Mesothelial cell of epicardium (in vitro differentiated cells): ENCODE results near the gene MRO. TPM values are rescaled to one million over a fixed set of nuclear protein-coding genes. Genes with fewer than 3 reads are reported as not detected.

Experiments
- DNase-seq, 2 experiments: peaks; one replicate each; pipeline ENCODE4 v3.0.0; 2021; ENCODE audit warnings: low spot score in 2 of 2; ENCODE audit not compliant: unreplicated experiment in 2 of 2
- H3K27ac Mint-ChIP-seq: 2 replicates; pipeline ENCODE4 v1.8.0; 2021; ENCODE audit warnings: mixed read lengths
- H3K27me3 Mint-ChIP-seq: 2 replicates; pipeline ENCODE4 v1.8.0; 2021; ENCODE audit warnings: low read depth, mixed read lengths
- H3K36me3 Mint-ChIP-seq: 2 replicates; pipeline ENCODE4 v1.8.0; 2021; ENCODE audit warnings: mixed read lengths
- H3K4me1 Mint-ChIP-seq: 2 replicates; pipeline ENCODE4 v1.8.0; 2021; ENCODE audit warnings: mixed read lengths
- H3K4me3 Mint-ChIP-seq: 2 replicates; pipeline ENCODE4 v1.8.0; 2021; ENCODE audit warnings: mild to moderate bottlenecking, moderate library complexity, mixed read lengths
- H3K9me3 Mint-ChIP-seq: 2 replicates; pipeline ENCODE4 v1.8.0; 2021; ENCODE audit warnings: mixed read lengths
- CTCF ChIP-seq: fragments of 200-600 bp; sonication (generic); IDR thresholded peaks from one replicate; pipeline ENCODE4 v1.5.0; 2021; ENCODE audit warnings: antibody characterized with exemption; ENCODE audit not compliant: unreplicated experiment
- total RNA-seq: library from RNA; stranded (reverse); gene quantifications from 3 replicates; pipeline ENCODE4 v1.2.1, GENCODE V29; 2021

The MRO gene
- total RNA-seq, 1 donor from 2014 or later, result 0.29 TPM

- Mint-ChIP-seq H3K36me3 (no peaks in the 10 kb centered on the region), H3K27ac (no peak overlapping the region), H3K4me3 (no peak overlapping the region), H3K27me3 (peaks cover 23% of the 10 kb centered on the region), H3K4me1 (no peaks in the 10 kb centered on the region), H3K9me3 (no peaks in the 10 kb centered on the region)
- no peak for TF ChIP-seq CTCF
- DNase-seq, result no peak
These were observed 22.7 kb downstream of the MRO start for GRCh38 chr18:50797142-50797541.

- no peak for TF ChIP-seq CTCF
- DNase-seq, result no peak
- Mint-ChIP-seq H3K4me1 (no peaks in the 10 kb centered on the region), H3K4me3 (no peak overlapping the region), H3K9me3 (no peaks in the 10 kb centered on the region), H3K27ac (no peak overlapping the region), H3K27me3 (peaks cover 23% of the 10 kb centered on the region), H3K36me3 (no peaks in the 10 kb centered on the region)
These were observed 23.3 kb downstream of the MRO start for GRCh38 chr18:50796495-50796894.

- Mint-ChIP-seq H3K9me3 (no peaks in the 10 kb centered on the region), H3K4me1 (peaks cover 9% of the 10 kb centered on the region), H3K27ac (no peak overlapping the region), H3K27me3 (peaks cover 21% of the 10 kb centered on the region), H3K36me3 (no peaks in the 10 kb centered on the region), H3K4me3 (no peak overlapping the region)
- no peak for TF ChIP-seq CTCF
- no peak for DNase-seq
These were observed 25.9 kb downstream of the MRO start for GRCh38 chr18:50793641-50794565.

- H3K27me3 Mint-ChIP-seq, result peaks cover 20% of the 10 kb centered on the region
- no peaks in the 10 kb centered on the region for H3K9me3 Mint-ChIP-seq
- H3K4me3 Mint-ChIP-seq, result no peak overlapping the region
- H3K4me1 Mint-ChIP-seq, result peaks cover 15% of the 10 kb centered on the region
- no peak overlapping the region for H3K27ac Mint-ChIP-seq
- no peaks in the 10 kb centered on the region for H3K36me3 Mint-ChIP-seq
- no peak for DNase-seq
- TF ChIP-seq CTCF, result no peak
These were observed 26.9 kb downstream of the MRO start for GRCh38 chr18:50792885-50793284.

- H3K27ac Mint-ChIP-seq, result no peak overlapping the region
- no peak for DNase-seq
- H3K36me3 Mint-ChIP-seq, result no peaks in the 10 kb centered on the region
- TF ChIP-seq CTCF, result no peak
- H3K9me3 Mint-ChIP-seq, result no peaks in the 10 kb centered on the region
- peaks cover 11% of the 10 kb centered on the region for H3K27me3 Mint-ChIP-seq
- H3K4me3 Mint-ChIP-seq, result no peak overlapping the region
- H3K4me1 Mint-ChIP-seq, result peaks cover 17% of the 10 kb centered on the region
These were observed 28.0 kb downstream of the MRO start for GRCh38 chr18:50791599-50792438.
